Measurements from ENCODE around the gene HIRA. TPM values are rescaled to one million over a fixed set of nuclear protein-coding genes. Genes with fewer than 3 reads are reported as not detected.

Gene HIRA
- total RNA-seq, 1 experiment from 2014 or later, result 50.6 TPM

DNA sequence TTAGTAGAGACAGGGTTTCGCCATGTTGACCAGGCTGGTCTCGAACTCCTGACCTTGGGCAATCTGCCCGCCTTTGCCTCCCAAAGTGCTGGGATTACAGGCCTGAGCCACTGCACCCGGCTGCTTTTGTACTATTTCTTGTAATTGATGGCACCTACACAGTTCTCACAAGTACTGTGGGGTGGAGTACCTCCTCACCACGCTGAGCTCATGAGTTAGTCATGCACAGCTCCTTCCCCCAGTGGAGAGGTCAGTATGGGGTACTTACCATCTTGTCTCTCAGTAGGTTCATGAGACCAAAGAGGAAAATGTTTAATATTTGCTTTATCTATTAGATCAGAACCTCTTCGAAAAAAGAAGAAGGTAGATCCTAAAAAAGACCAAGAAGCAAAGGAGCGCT lies 2.9 kb upstream of the HIRA start:
- intact Hi-C loops (cut with micrococcal nuclease; ENCODE audit: unreplicated experiment), result loop anchor here (5.0 kb wide), 1 partner anchor 283 kb away; no protein-coding TSS in a partner anchor
- no peak for DNase-seq (ENCODE audit: low spot score)
- no peak overlapping the region for H3K27ac ChIP-seq (ENCODE audit: low read depth, low read length, poor library complexity, severe bottlenecking)
- H3K9me3 ChIP-seq (ENCODE audit: low read depth, low read length, poor library complexity, severe bottlenecking), result no peaks in the 10 kb centered on the region
- POLR2A ChIA-PET (ENCODE audit: low non-redundant PET), result interaction anchor here (0.6 kb wide), 1 partner anchor 99 kb away, joined by 9 read pairs; no protein-coding TSS in a partner anchor
- H3K36me3 ChIP-seq (ENCODE audit: insufficient read depth, low read length, poor library complexity, severe bottlenecking), result peaks cover 6% of the 10 kb centered on the region
- no peak overlapping the region for H3K4me3 ChIP-seq (ENCODE audit: low read depth, low read length, poor library complexity, severe bottlenecking)
- H3K4me1 ChIP-seq (ENCODE audit: insufficient read depth, low read length, poor library complexity, severe bottlenecking), result no peaks in the 10 kb centered on the region
- H3K27me3 ChIP-seq (replicated peaks; ENCODE audit: insufficient read depth, low read depth, low read length, poor library complexity), result no peaks in the 10 kb centered on the region
- TF ChIP-seq EZH2 (IDR thresholded peaks at IDR 0.05; ENCODE audit: borderline replicate concordance, low read depth, low read length, poor library complexity, severe bottlenecking), result no peak
- TF ChIP-seq, protein P1, sequence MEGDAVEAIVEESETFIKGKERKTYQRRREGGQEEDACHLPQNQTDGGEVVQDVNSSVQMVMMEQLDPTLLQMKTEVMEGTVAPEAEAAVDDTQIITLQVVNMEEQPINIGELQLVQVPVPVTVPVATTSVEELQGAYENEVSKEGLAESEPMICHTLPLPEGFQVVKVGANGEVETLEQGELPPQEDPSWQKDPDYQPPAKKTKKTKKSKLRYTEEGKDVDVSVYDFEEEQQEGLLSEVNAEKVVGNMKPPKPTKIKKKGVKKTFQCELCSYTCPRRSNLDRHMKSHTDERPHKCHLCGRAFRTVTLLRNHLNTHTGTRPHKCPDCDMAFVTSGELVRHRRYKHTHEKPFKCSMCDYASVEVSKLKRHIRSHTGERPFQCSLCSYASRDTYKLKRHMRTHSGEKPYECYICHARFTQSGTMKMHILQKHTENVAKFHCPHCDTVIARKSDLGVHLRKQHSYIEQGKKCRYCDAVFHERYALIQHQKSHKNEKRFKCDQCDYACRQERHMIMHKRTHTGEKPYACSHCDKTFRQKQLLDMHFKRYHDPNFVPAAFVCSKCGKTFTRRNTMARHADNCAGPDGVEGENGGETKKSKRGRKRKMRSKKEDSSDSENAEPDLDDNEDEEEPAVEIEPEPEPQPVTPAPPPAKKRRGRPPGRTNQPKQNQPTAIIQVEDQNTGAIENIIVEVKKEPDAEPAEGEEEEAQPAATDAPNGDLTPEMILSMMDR (conservative IDR thresholded peaks at IDR 0.05; ENCODE audit: low read depth, low read length), result no peak
- no TSS peak for BruUV-seq (replicated peaks)
- CTCF ChIA-PET, result no interaction called here

- BruUV-seq (replicated peaks), result no TSS peak
- no peak for TF ChIP-seq EZH2 (IDR thresholded peaks at IDR 0.05; ENCODE audit: borderline replicate concordance, low read depth, low read length, poor library complexity, severe bottlenecking)
- TF ChIP-seq, protein P1 (conservative IDR thresholded peaks at IDR 0.05; ENCODE audit: low read depth, low read length), result no peak
- Histone ChIP-seq H3K4me1 (ENCODE audit: insufficient read depth, low read length, poor library complexity, severe bottlenecking) (no peaks in the 10 kb centered on the region), H3K9me3 (ENCODE audit: low read depth, low read length, poor library complexity, severe bottlenecking) (no peaks in the 10 kb centered on the region), H3K27ac (ENCODE audit: low read depth, low read length, poor library complexity, severe bottlenecking) (peak within 1 kb of the TSS; percentile 99), H3K36me3 (ENCODE audit: insufficient read depth, low read length, poor library complexity, severe bottlenecking) (peaks cover 6% of the 10 kb centered on the region), H3K27me3 (replicated peaks; ENCODE audit: insufficient read depth, low read depth, low read length, poor library complexity) (no peaks in the 10 kb centered on the region), H3K4me3 (ENCODE audit: low read depth, low read length, poor library complexity, severe bottlenecking) (peak within 1 kb of the TSS; percentile 89)
- intact Hi-C loops (cut with micrococcal nuclease; ENCODE audit: unreplicated experiment), result loop anchor here (2.0 to 5.0 kb wide), 2 partner anchors 47 to 285 kb away; partner anchors contain the start of genes CDC45 and UFD1
- POLR2A ChIA-PET (ENCODE audit: low non-redundant PET), result no interaction called here
- CTCF ChIA-PET, result interaction anchor here (0.6 kb wide), 1 partner anchor 1485 kb away, joined by 3 read pairs; the partner anchor contains the start of gene CRKL
- peak; percentile 96 for DNase-seq (ENCODE audit: low spot score)
Observed at GRCh38 chr22:19432133-19432851, 759 bp upstream of the HIRA start, which contains the start of gene MRPL40. TSS of gene MRPL40 (plus strand) at chr22:19432545. CDS start at chr22:19432555, 10 bp downstream.

GRCh38 chr22:19430890-19431541 lies 517 bp downstream of the HIRA start:
- intact Hi-C loops (cut with micrococcal nuclease; ENCODE audit: unreplicated experiment), result loop anchor here (5.0 kb wide), 1 partner anchor 286 kb away; no protein-coding TSS in a partner anchor
- POLR2A ChIA-PET (ENCODE audit: low non-redundant PET), result no interaction called here
- H3K9me3 ChIP-seq (ENCODE audit: low read depth, low read length, poor library complexity, severe bottlenecking), result no peaks in the 10 kb centered on the region
- no peaks in the 10 kb centered on the region for H3K4me1 ChIP-seq (ENCODE audit: insufficient read depth, low read length, poor library complexity, severe bottlenecking)
- peak overlapping the region; percentile 86 for H3K27ac ChIP-seq (ENCODE audit: low read depth, low read length, poor library complexity, severe bottlenecking)
- DNase-seq (ENCODE audit: low spot score), result peak; percentile 23
- no TSS peak for BruUV-seq (replicated peaks)
- no peaks in the 10 kb centered on the region for H3K27me3 ChIP-seq (replicated peaks; ENCODE audit: insufficient read depth, low read depth, low read length, poor library complexity)
- CTCF ChIA-PET, result no interaction called here
- peak overlapping the region; percentile 89 for H3K4me3 ChIP-seq (ENCODE audit: low read depth, low read length, poor library complexity, severe bottlenecking)
- H3K36me3 ChIP-seq (ENCODE audit: insufficient read depth, low read length, poor library complexity, severe bottlenecking), result peaks cover 6% of the 10 kb centered on the region
- no peak for TF ChIP-seq EZH2 (IDR thresholded peaks at IDR 0.05; ENCODE audit: borderline replicate concordance, low read depth, low read length, poor library complexity, severe bottlenecking)
- TF ChIP-seq, protein P1 (conservative IDR thresholded peaks at IDR 0.05; ENCODE audit: low read depth, low read length), result no peak
